ENCODE data around the gene ACOD1.
A peak's percentile ranks its signal among the peaks of the same experiment; 100 is the strongest.

The ACOD1 gene

GRCh38 chr13:76965759-76966421 is 17.6 kb downstream of the ACOD1 start:
- peak; percentile 84 for DNase-seq (ENCODE audit: low read depth)
- no peak overlapping the region for H3K4me3 ChIP-seq (replicated peaks; ENCODE audit: low read depth, low read length)
- TF ChIP-seq, protein P1, sequence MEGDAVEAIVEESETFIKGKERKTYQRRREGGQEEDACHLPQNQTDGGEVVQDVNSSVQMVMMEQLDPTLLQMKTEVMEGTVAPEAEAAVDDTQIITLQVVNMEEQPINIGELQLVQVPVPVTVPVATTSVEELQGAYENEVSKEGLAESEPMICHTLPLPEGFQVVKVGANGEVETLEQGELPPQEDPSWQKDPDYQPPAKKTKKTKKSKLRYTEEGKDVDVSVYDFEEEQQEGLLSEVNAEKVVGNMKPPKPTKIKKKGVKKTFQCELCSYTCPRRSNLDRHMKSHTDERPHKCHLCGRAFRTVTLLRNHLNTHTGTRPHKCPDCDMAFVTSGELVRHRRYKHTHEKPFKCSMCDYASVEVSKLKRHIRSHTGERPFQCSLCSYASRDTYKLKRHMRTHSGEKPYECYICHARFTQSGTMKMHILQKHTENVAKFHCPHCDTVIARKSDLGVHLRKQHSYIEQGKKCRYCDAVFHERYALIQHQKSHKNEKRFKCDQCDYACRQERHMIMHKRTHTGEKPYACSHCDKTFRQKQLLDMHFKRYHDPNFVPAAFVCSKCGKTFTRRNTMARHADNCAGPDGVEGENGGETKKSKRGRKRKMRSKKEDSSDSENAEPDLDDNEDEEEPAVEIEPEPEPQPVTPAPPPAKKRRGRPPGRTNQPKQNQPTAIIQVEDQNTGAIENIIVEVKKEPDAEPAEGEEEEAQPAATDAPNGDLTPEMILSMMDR (IDR thresholded peaks at IDR 0.05; ENCODE audit: low read length, missing control alignments), result no peak

GRCh38 chr13:76967031-76967430 is 18.7 kb downstream of the ACOD1 start:
- H3K4me3 ChIP-seq (replicated peaks; ENCODE audit: low read depth, low read length), result no peak overlapping the region
- TF ChIP-seq, protein P1 (IDR thresholded peaks at IDR 0.05; ENCODE audit: low read length, missing control alignments), result no peak
- no peak for DNase-seq (ENCODE audit: low read depth)

- H3K4me3 ChIP-seq (replicated peaks; ENCODE audit: low read depth, low read length), result no peak overlapping the region
- TF ChIP-seq, protein P1 (IDR thresholded peaks at IDR 0.05; ENCODE audit: low read length, missing control alignments), result no peak
- DNase-seq (ENCODE audit: low read depth), result no peak
Observed at GRCh38 chr13:76968041-76968440, 19.7 kb downstream of the ACOD1 start.

GRCh38 chr13:76969488-76970365 is 21.4 kb downstream of the ACOD1 start:
- H3K4me3 ChIP-seq (replicated peaks; ENCODE audit: low read depth, low read length), result no peak overlapping the region
- DNase-seq (ENCODE audit: low read depth), result no peak
- TF ChIP-seq, protein P1 (IDR thresholded peaks at IDR 0.05; ENCODE audit: low read length, missing control alignments), result no peak

DNA sequence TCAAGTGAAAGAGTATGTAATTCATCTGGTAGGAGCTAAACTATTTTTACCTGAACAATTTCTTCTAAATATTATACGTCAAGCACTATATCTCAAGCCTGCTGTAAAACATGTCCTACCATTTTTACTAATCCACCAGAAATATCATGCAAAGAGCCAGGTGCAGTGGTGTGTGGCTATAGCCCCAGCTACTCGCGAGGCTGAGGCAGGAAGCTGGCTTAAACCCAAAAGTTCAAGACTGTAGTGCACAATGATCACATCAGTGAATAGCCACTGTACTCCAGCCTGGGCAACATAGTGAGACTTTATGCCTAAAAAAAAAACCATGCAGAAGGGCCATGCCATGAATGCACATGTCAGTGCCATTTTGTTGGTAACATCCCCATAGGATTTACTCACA is 22.9 kb downstream of the ACOD1 start:
- no peak overlapping the region for H3K4me3 ChIP-seq (replicated peaks; ENCODE audit: low read depth, low read length)
- TF ChIP-seq, protein P1 (IDR thresholded peaks at IDR 0.05; ENCODE audit: low read length, missing control alignments), result no peak
- DNase-seq (ENCODE audit: low read depth), result no peak

- TF ChIP-seq, protein P1 (IDR thresholded peaks at IDR 0.05; ENCODE audit: low read length, missing control alignments), result no peak
- DNase-seq (ENCODE audit: low read depth), result peak; percentile 33
- H3K4me3 ChIP-seq (replicated peaks; ENCODE audit: low read depth, low read length), result no peak overlapping the region
Observed at GRCh38 chr13:76971851-76972829, 23.8 kb downstream of the ACOD1 start.
